T-helper 9 cell (primary cell): ENCODE data around the gene CDHR1.
"Not testable (repeated sequence)": the region's sequence is repeated elsewhere in the genome, so short reads cannot be mapped to it uniquely, and the experiment has no call there.

Source experiments
- DNase-seq: peaks from one replicate; pipeline ENCODE4 v3.0.0-alpha.2; 2020

The CDHR1 gene

DNA sequence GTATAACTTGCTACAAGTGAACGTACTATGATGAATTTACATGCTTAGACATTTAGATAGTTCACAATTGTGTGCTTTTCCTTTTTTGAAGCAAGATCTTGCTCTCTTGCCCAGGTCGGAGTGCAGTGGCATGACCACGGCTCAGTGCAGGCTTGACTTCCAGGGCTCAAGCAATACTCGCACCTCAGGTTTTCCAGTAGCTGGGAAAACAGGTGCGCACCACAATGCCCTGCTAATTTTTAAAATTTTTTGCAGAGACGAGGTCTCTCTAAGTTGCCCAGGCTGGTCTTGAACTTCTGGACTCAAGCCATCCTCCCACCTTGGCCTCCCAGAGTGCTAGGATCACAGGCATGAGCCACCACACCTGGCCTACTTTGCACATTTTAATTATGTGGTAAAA lies 18.9 kb upstream of the CDHR1 start:
- no peak for DNase-seq

- no peak for DNase-seq
Observed at GRCh38 chr10:84176351-84176750, 18.0 kb upstream of the CDHR1 start.

- no peak for DNase-seq
Observed at GRCh38 chr10:84176836-84177474, 17.4 kb upstream of the CDHR1 start.

GRCh38 chr10:84177541-84178141 lies 16.7 kb upstream of the CDHR1 start:
- no peak for DNase-seq

DNA sequence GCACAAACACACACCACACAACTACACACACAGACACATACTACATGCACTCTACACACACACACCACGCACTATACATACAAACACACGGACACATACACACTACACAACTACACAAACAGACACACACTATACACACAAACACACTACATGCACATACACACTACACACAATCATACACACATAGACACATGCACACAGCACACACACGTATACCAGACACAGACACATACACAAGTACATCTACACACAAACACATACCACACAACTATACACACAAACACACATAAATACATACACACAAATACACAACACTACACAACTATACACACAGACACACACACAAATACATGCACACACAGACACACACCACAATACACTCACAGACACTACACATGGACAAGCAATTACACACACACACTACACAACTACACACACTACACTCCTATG lies 16.2 kb upstream of the CDHR1 start:
- no peak for DNase-seq

DNA sequence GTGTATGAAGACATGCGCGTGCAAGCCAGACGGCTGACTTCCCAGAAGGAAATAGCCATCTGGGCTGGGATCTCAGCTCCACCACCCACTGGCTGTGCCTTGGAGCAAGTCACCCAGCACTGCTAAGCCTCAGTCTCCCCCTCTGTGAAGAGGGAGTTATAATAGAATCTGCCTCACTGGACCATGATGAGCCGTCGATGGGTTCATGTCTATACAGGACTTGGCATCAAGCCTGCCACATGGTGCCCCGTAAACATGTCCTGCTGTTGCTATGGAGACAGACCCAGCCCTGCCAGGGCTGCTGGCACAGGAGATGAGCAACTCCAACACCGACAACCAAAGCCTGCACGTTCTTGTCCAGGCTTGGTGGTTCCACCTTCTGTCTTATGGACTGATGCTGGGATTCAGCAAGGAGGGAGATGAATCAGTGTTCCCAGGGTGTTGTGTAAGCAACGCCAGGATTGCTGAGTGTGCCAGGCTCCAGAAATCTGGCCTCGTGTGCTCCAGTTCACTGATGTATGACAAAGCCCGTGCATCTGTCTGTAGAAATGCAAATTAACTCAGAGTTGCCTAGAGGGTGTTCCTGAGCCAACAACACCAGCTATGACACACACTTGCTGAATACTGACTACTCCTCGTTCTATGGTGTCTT lies 15.2 kb upstream of the CDHR1 start:
- no peak for DNase-seq

DNA sequence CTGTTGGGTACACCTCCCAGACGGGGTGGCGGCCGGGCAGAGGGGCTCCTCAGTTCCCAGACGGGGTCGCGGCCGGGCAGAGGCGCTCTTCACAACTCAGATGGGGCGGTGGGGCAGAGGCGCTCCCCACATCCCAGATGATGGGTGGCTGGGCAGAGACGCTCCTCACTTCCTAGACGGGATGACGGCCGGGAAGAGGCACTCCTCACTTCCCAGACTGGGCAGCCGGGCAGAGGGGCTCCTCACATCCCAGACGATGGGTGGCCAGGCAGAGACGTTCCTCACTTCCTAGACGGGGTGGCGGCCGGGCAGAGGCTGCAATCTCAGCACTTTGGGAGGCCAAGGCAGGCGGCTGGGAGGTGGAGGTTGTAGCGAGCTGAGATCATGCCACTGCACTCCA lies 14.0 kb upstream of the CDHR1 start:
- not testable (repeated sequence) for DNase-seq

- DNase-seq, result no peak
Observed at GRCh38 chr10:84181631-84182030, 12.7 kb upstream of the CDHR1 start.

- DNase-seq, result no peak
Observed at GRCh38 chr10:84184517-84184916, 9.8 kb upstream of the CDHR1 start.

DNA sequence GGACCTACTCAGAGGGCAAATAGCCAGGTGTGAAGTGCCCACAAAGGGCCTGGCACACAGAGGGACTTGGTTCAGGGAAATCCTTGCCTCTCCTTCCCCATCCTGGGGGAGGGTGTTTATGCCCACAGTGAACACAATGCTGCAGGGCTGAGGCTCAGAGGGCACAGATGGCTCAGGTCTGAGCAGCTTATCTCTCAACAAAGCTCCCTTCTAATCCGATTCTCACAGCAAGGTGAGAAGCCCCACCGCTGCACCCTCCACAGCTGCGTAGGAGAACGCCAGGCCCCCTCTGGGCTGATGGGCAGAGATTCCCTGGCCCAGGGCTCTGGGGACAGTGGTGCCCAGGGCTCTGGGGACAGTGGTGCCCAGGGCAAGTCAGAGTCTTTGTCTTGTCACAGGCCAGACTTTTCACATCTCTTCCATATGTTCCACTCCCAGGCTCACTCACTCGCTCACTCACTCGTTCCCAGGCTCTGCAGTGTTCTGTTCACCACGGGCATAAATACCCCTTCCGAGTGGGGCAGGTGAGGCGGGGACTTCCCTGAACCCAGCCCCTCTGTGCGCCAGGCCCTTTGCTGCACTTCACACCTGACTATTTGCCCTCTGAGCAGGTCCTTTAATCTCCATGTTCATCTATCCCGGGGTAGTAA lies 8.7 kb upstream of the CDHR1 start:
- DNase-seq, result no peak

DNA sequence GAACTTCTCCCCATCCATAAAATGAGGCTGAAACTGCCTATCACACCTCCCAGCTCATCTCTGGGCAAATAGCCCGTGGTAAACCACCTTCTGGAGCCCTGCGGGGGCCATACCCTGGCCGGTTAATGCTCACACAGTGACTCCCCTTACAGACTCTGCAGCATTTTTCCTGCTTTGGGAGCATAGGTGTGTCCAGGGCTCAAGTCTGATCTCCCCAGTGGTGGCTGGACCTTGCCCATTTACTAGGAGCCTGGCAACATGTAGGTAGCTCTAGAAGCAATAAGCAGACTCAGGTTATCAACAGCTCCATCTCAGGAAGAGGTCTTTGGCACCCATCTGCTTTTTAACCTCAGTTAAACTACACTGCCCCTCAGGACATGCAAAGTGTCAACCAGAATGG lies 5.5 kb upstream of the CDHR1 start:
- no peak for DNase-seq

- DNase-seq, result no peak
Observed at GRCh38 chr10:84190621-84191020, 3.7 kb upstream of the CDHR1 start.

- no peak for DNase-seq
Observed at GRCh38 chr10:84191106-84191505, 3.2 kb upstream of the CDHR1 start.

GRCh38 chr10:84193327-84193726 lies 1.0 kb upstream of the CDHR1 start:
- DNase-seq, result no peak

GRCh38 chr10:84193846-84194423 lies 402 bp upstream of the CDHR1 start:
- DNase-seq, result no peak

DNA sequence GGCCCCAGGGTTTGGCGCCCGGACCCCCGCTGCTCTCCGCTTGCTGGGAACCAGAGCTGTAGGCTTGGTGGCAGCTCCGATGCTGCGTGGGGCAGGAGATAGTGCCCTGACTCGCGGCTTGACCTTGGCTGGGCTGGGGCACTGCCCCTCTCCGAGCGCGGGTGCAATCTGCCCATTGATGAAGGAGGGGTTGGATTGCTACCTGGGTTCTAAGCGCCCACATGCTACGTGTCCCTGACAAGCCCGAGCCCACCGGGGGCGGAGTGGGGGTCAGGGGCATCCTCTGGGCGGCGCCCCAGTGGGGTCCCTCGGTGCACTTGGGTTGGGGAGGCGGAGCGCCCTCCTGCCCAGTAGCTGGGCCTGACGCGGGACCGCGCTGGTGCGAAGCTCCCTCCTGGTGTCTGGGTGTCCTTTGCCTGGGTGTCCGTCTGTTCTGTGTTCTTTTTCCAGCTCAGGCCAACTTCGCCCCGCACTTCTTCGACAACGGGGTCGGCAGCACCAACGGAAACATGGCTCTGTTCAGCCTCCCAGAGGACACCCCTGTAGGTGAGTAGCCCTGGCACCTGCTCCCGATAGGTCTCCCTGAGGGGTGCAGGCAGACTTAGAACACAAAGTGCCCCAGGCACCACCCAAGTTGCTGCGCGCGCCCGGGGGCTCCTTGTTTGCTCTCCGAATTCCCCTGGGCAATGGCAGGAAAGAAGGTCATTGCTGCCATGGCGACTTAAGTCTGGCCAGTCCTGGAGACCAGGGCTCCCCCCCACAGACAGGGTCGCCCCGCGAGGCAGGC lies 900 bp downstream of the CDHR1 start:
- DNase-seq, result no peak

DNA sequence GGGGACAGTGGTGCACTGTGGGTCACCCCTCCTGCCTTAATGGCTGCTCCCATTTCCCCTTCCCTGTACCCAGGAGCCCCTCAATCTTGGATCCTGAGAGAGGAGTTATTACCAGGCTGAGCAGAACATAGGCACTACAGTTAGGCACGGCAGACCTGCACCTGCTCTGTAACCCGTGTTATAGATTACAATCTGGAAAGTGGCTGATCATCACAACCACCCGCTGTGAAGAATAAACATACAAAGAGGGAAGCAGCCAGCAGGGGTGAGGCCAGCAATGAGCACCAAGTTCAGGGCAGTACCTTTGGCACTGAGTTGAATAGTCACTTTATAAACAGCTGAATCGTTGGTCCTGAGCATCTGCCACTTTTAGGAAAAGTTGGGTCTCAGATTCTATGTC lies 1.7 kb downstream of the CDHR1 start:
- no peak for DNase-seq

DNA sequence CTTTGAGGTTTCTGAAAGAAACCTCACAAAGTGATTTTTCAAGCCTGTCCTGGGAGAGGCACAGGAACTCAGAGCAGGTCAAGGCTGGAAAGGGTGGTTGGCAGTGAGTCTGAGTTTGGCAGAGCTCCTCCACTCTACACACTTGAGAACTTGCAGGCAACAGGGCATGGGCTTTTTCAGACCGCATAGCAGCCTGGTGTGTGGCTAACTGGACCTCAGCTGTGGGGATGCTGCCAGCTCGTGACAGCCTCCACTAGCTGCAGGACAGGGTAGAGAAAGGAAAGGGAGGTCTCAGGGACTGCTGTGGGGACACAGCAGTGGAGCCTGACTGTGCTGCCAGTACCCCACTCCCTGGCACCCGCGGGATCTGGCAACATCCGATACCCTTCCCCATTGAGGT lies 2.6 kb downstream of the CDHR1 start:
- no peak for DNase-seq

- DNase-seq, result no peak
Observed at GRCh38 chr10:84197643-84198042, 3.3 kb downstream of the CDHR1 start.

DNA sequence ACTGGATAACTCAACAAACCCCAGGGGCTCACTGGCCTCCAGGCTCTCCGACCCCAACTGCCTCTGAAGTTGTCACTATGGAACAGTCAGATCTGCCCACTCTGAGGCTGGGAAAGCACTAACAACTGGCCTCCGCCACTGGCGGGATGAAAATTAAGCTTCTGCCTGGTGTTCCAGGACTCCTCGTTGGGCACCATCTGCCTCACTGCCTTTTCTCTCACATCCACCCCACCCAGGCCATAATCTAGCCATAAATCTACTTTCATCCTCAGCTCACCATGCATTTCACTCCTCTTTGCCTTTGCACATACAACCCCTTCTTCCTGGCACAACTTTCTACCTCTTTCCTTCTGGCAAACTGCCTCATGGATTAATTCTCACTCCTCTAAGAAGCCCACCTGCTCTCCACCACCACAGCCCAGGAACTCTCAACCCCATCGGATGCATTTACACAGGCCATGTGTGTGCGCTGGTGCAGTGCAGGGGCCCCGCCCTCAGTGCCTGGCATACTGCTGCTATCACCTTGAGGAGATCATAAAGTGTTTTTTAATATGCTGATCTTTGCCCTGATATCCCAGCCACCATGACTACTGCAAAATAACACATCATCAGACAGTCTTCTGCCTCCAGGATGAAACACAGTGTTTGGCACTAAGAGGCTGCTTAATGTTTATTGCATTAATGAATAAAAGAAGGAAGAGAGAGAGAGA lies 4.0 kb downstream of the CDHR1 start:
- DNase-seq, result no peak

DNA sequence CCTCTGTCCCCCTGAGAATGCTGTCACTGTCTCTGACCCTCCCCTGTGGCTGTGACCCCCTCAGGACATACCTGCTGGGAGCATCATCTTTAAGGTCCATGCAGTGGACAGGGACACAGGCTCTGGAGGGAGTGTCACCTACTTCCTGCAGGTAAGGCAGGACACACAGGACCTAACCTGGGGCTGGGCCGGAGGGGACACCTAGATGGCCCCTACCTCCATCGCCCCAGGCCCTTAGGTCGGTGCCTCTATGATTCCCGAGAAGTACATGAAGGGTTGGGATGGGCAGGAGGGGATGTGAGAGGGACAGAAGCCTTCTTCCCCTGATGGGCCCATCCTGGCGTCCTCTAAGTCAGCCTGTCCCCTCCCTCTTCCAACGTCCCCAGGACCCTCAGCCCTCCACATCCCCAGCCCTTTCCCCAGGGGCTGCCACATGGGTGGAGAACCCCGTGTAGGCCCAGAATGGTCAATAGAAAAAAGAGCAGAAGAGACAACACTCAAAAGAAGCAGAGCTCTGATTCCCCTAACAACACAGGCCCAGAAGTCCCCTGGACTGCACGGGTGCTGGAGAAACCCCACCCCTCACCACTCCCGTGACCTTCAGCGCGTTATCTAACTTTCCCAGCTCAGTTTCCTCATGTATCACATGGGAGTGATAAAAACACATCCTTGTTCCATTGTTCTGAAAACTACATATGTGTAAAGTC lies 6.4 kb downstream of the CDHR1 start:
- no peak for DNase-seq
